ENCODE results near the gene TSEN54.

DNA sequence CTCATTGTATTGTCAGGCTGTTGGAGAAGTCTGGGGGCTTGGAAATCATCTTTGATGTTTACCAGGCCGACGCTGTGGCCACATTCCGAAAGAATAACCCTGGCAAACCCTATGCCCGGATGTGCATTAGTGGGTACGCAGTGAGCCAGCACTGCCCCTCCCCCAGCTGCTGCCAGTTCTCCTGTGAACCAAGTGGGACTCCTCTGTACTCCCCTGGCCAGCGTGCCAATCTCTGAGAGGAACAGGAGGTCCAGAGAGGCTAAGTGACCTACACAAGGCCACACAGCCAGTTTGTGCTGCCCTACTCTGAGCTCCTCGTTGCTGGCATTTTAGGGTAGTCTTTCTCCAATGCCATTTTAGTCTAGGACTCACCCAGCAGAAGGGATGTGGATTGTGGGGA, 7.3 kb downstream of the TSEN54 start:
- TF ChIP-seq, protein P1, sequence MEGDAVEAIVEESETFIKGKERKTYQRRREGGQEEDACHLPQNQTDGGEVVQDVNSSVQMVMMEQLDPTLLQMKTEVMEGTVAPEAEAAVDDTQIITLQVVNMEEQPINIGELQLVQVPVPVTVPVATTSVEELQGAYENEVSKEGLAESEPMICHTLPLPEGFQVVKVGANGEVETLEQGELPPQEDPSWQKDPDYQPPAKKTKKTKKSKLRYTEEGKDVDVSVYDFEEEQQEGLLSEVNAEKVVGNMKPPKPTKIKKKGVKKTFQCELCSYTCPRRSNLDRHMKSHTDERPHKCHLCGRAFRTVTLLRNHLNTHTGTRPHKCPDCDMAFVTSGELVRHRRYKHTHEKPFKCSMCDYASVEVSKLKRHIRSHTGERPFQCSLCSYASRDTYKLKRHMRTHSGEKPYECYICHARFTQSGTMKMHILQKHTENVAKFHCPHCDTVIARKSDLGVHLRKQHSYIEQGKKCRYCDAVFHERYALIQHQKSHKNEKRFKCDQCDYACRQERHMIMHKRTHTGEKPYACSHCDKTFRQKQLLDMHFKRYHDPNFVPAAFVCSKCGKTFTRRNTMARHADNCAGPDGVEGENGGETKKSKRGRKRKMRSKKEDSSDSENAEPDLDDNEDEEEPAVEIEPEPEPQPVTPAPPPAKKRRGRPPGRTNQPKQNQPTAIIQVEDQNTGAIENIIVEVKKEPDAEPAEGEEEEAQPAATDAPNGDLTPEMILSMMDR (IDR thresholded peaks at IDR 0.05; ENCODE audit: low read length) = no peak
- no peak for TF ChIP-seq EZH2 (optimal IDR thresholded peaks at IDR 0.05; ENCODE audit: low read depth, low read length)

All from MM.1S (cell line).